H1 (cell line): ENCODE measurements around the gene KLHL40. TPM values are rescaled to one million over a fixed set of nuclear protein-coding genes. Genes with fewer than 3 reads are reported as not detected.

Experiments
- CTCF ChIA-PET: fragments of 300-600 bp; sonication (Branson Sonifier 250); formaldehyde crosslinking; loops from one replicate; lab custom pipeline; 2021; ENCODE audit not compliant: partially characterized antibody; lab: Charles Lee
- POLR2A ChIA-PET: fragments of 300-600 bp; sonication (Branson Sonifier 250); formaldehyde crosslinking; loops from one replicate; lab custom pipeline; 2021; ENCODE audit warnings: inconsistent platforms; ENCODE audit not compliant: partially characterized antibody; lab: Charles Lee
- DNase-seq, 2 experiments: peaks; one replicate each; pipeline versions ENCODE4 v3.0.0 to v3.0.0-alpha.2; 2010 to 2022; ENCODE audit warnings: low spot score in 2 of 2, low read depth in 1 of 2, mixed read lengths in 1 of 2
- FAIRE-seq: peaks from 2 replicates; lab custom pipeline; 2011; peaks lifted over from hg19 to GRCh38; lab: Jason Lieb, UNC
- H2AFZ ChIP-seq: 2 replicates; pipeline ENCODE4 v1.8.1; 2012; ENCODE audit warnings: low read length, inconsistent platforms
- H2AK5ac ChIP-seq: 2 replicates; pipeline ENCODE4 v1.6.1; 2013; ENCODE audit warnings: low read depth, low read length
- H2BK120ac ChIP-seq: replicated peaks from 2 replicates; pipeline ENCODE3; 2013; ENCODE audit warnings: low read depth, low read length, inconsistent platforms
- H2BK12ac ChIP-seq: 2 replicates; pipeline ENCODE4 v1.6.1; 2013; ENCODE audit warnings: low read depth, low read length
- H2BK15ac ChIP-seq: 2 replicates; pipeline ENCODE4 v1.6.1; 2013; ENCODE audit warnings: low read length
- H2BK20ac ChIP-seq: 2 replicates; pipeline ENCODE4 v1.6.1; 2013; ENCODE audit warnings: low read length
- H2BK5ac ChIP-seq: 2 replicates; pipeline ENCODE4 v1.6.1; 2013; ENCODE audit warnings: low read depth, low read length
- H3K14ac ChIP-seq: 2 replicates; pipeline ENCODE4 v1.6.1; 2013; ENCODE audit warnings: inconsistent platforms; ENCODE audit not compliant: insufficient read length
- H3K18ac ChIP-seq: 2 replicates; pipeline ENCODE4 v1.6.1; 2013; ENCODE audit warnings: low read length; ENCODE audit errors: extremely low read depth
- H3K23ac ChIP-seq: 2 replicates; pipeline ENCODE4 v1.6.1; 2013; ENCODE audit warnings: inconsistent platforms; ENCODE audit not compliant: insufficient read length
- H3K23me2 ChIP-seq: 2 replicates; pipeline ENCODE4 v1.6.1; 2013; ENCODE audit warnings: low read depth, low read length
- H3K27ac ChIP-seq: 2 replicates; pipeline ENCODE4 v1.6.1; 2011; ENCODE audit warnings: low read depth, low read length, inconsistent platforms
- H3K27me3 ChIP-seq, 4 experiments: replicated peaks in 1 of 4; 1 replicate in 1 of 4; 2 replicates in 3 of 4; pipeline versions ENCODE4 v1.6.1 to v1.8.1; 2011 to 2013; ENCODE audit warnings: low read length in 3 of 4, mild to moderate bottlenecking in 3 of 4, inconsistent platforms in 2 of 4, mixed read lengths in 2 of 4, moderate library complexity in 1 of 4; ENCODE audit not compliant: control insufficient read depth in 3 of 4, insufficient read depth in 3 of 4; ENCODE audit errors: extremely low read depth in 1 of 4
- H3K36me3 ChIP-seq, 4 experiments: 2 replicates each; pipeline versions ENCODE4 v1.6.1 to v1.8.1; 2011 to 2013; ENCODE audit warnings: mild to moderate bottlenecking in 4 of 4, low read length in 3 of 4, moderate library complexity in 2 of 4, control low read depth in 1 of 4, inconsistent platforms in 1 of 4; ENCODE audit not compliant: insufficient read depth in 4 of 4, control insufficient read depth in 2 of 4
- H3K4ac ChIP-seq: replicated peaks from 2 replicates; pipeline ENCODE3; 2013; ENCODE audit warnings: low read length, low read depth, mixed read lengths, inconsistent platforms; ENCODE audit not compliant: insufficient read length
- H3K4me1 ChIP-seq, 4 experiments: replicated peaks in 1 of 4; 1 replicate in 1 of 4; 2 replicates in 3 of 4; pipeline versions ENCODE4 v1.6.1 to v1.8.1; 2011 to 2013; ENCODE audit warnings: low read length in 3 of 4, inconsistent platforms in 2 of 4, mixed read lengths in 1 of 4; ENCODE audit not compliant: insufficient read depth in 4 of 4, control insufficient read depth in 3 of 4
- H3K4me2 ChIP-seq, 2 experiments: 2 replicates each; pipeline versions ENCODE4 v1.6.1 to v1.8.1; 2011 to 2013; ENCODE audit warnings: low read depth in 2 of 2, low read length in 2 of 2, control low read depth in 1 of 2, inconsistent platforms in 1 of 2, mild to moderate bottlenecking in 1 of 2; ENCODE audit not compliant: insufficient read depth in 1 of 2
- H3K4me3 ChIP-seq, 4 experiments: fragments of 200-600, 300-600 bp in 1 of 4; sonication (generic), shearing (Covaris generic), sonication (Bioruptor Twin) in 1 of 4; 2 replicates each; pipeline versions ENCODE4 v1.5.1 to v1.8.1; 2011 to 2016; ENCODE audit warnings: low read length in 4 of 4, low read depth in 3 of 4, control low read depth in 2 of 4, inconsistent platforms in 2 of 4, mild to moderate bottlenecking in 2 of 4, mixed read lengths in 1 of 4, moderate library complexity in 1 of 4; ENCODE audit not compliant: insufficient read depth in 2 of 4; ENCODE audit errors: extremely low read depth in 1 of 4
- H3K56ac ChIP-seq: replicated peaks from 2 replicates; pipeline ENCODE3; 2013; ENCODE audit warnings: low read depth, mild to moderate bottlenecking, mixed read lengths, low read length, inconsistent platforms; ENCODE audit not compliant: insufficient read length
- H3K79me1 ChIP-seq: 2 replicates; pipeline ENCODE4 v1.6.1; 2013; ENCODE audit warnings: low read depth, low read length, control low read depth
- H3K79me2 ChIP-seq, 2 experiments: 2 replicates each; pipeline versions ENCODE4 v1.6.1 to v1.8.1; 2012 to 2013; ENCODE audit warnings: low read length in 2 of 2, mild to moderate bottlenecking in 2 of 2, inconsistent platforms in 1 of 2; ENCODE audit not compliant: insufficient read depth in 2 of 2, control insufficient read depth in 1 of 2
- H3K9ac ChIP-seq, 4 experiments: replicated peaks in 1 of 4; 1 replicate in 1 of 4; 2 replicates in 3 of 4; pipeline versions ENCODE4 v1.6.1 to v1.8.1; 2011 to 2013; ENCODE audit warnings: low read depth in 3 of 4, low read length in 3 of 4, control low read depth in 2 of 4, mild to moderate bottlenecking in 2 of 4, moderate library complexity in 2 of 4, inconsistent platforms in 1 of 4; ENCODE audit errors: extremely low read depth in 1 of 4
- H3K9me3 ChIP-seq, 2 experiments: 2 replicates each; pipeline versions ENCODE4 v1.6.1 to v1.8.1; 2012 to 2013; ENCODE audit warnings: mild to moderate bottlenecking in 2 of 2, moderate library complexity in 2 of 2, control low read depth in 1 of 2, inconsistent platforms in 1 of 2, low read depth in 1 of 2, low read length in 1 of 2, mixed read lengths in 1 of 2; ENCODE audit not compliant: insufficient read depth in 2 of 2
- H4K20me1 ChIP-seq, 2 experiments: replicated peaks in 1 of 2; 2 replicates each; pipeline versions ENCODE3 to v1.8.1; 2011 to 2013; ENCODE audit warnings: inconsistent platforms in 2 of 2, low read length in 2 of 2, mild to moderate bottlenecking in 1 of 2; ENCODE audit not compliant: insufficient read depth in 2 of 2, control insufficient read depth in 1 of 2
- H4K5ac ChIP-seq: 2 replicates; pipeline ENCODE4 v1.6.1; 2013; ENCODE audit warnings: low read length, low read depth, mixed read lengths, inconsistent platforms; ENCODE audit not compliant: insufficient read length
- H4K8ac ChIP-seq: 2 replicates; pipeline ENCODE4 v1.8.0; 2013; ENCODE audit warnings: mild to moderate bottlenecking, moderate library complexity, low read length, inconsistent platforms; ENCODE audit not compliant: insufficient read depth; ENCODE audit errors: extremely low read depth
- H4K91ac ChIP-seq: replicated peaks from 2 replicates; pipeline ENCODE3; 2013; ENCODE audit warnings: low read length, mixed read lengths, inconsistent platforms; ENCODE audit not compliant: insufficient read length
- EGR1 ChIP-seq: IDR thresholded peaks from 2 replicates; pipeline ENCODE4 v1.6.1; 2011; ENCODE audit warnings: low read depth, low read length, borderline replicate concordance
- GTF2F1 ChIP-seq: IDR thresholded peaks from 2 replicates; pipeline ENCODE4 v1.6.1; 2012; ENCODE audit warnings: low read depth, low read length, improper control_type of control experiment, borderline replicate concordance
- KDM5A ChIP-seq: fragments of 200-600 bp; IDR thresholded peaks from 2 replicates; pipeline ENCODE4 v1.7.1; 2012; ENCODE audit warnings: mild to moderate bottlenecking, low read length, inconsistent platforms, mixed read lengths
- POLR2A ChIP-seq, 2 experiments: IDR thresholded peaks; 1 replicate in 1 of 2; 2 replicates in 1 of 2; pipeline ENCODE4 v1.6.1; 2011; ENCODE audit warnings: low read depth in 2 of 2, low read length in 2 of 2, mild to moderate bottlenecking in 2 of 2; ENCODE audit errors: control extremely low read depth in 1 of 2
- SP2 ChIP-seq: IDR thresholded peaks from 2 replicates; pipeline ENCODE4 v1.6.1; 2012; ENCODE audit warnings: mild to moderate bottlenecking, low read length, inconsistent platforms
- TEAD4 ChIP-seq: IDR thresholded peaks from 2 replicates; pipeline ENCODE4 v1.6.1; 2012; ENCODE audit warnings: low read depth, low read length, inconsistent platforms, mixed read lengths
- WGBS, 2 experiments: shearing (Covaris generic) in 1 of 2; methylation state at CpG; one replicate each; pipeline versions ENCODE4 v1.1.6 to v1.1.7; 2013 to 2015; ENCODE audit warnings: low lambda C conversion rate in 2 of 2, mixed read lengths in 2 of 2, inconsistent platforms in 1 of 2, low coverage in 1 of 2, missing lambda C conversion rate in 1 of 2; ENCODE audit not compliant: insufficient replicate concordance in 2 of 2, insufficient coverage in 1 of 2, insufficient read length in 1 of 2; ENCODE audit errors: extremely low coverage in 1 of 2, missing lambda C conversion rate in 1 of 2; 5-methylcytosine and 5-hydroxymethylcytosine counted together
- polyA plus RNA-seq, 7 experiments: library from polyadenylated mRNA; depleted of rRNA in 3 of 7; stranded (reverse) in 5 of 7; unstranded in 2 of 7; fragments of >200 nt in 5 of 7; fragments of 200-250 nt in 2 of 7; gene quantifications; 1 replicate in 5 of 7; 2 replicates in 1 of 7; 4 replicates in 1 of 7; pipeline versions ENCODE4 v1.2.1 to v1.2.3, GENCODE V29; 2011 to 2013; ENCODE audit warnings: missing spikeins in 2 of 7, mixed read lengths in 2 of 7
- total RNA-seq: library from RNA; stranded (reverse); fragmentation: NEBNext Ultra II Directional; extraction: Animal tissue kit (Norgen Biotek cat#: 25700); gene quantifications from 2 replicates; pipeline ENCODE4 v1.2.1, GENCODE V29; 2021
- TF ChIP-seq, protein P1 (sequence below), 3 experiments: IDR thresholded peaks; 1 replicate in 2 of 3; 2 replicates in 1 of 3; pipeline versions ENCODE4 v1.5.1 to v1.6.1; 2011; ENCODE audit warnings: low read length in 3 of 3, mild to moderate bottlenecking in 3 of 3, inconsistent platforms in 2 of 3, low read depth in 1 of 3, moderate library complexity in 1 of 3; ENCODE audit not compliant: insufficient read depth in 1 of 3; ENCODE audit errors: control extremely low read depth in 1 of 3

KLHL40 gene
- total and polyA plus RNA-seq, 2 of the 8 experiments (the other 6 are each of a cell fraction or from before 2014, with no cell fraction given) = 0.02 TPM; not detected in 1

DNA sequence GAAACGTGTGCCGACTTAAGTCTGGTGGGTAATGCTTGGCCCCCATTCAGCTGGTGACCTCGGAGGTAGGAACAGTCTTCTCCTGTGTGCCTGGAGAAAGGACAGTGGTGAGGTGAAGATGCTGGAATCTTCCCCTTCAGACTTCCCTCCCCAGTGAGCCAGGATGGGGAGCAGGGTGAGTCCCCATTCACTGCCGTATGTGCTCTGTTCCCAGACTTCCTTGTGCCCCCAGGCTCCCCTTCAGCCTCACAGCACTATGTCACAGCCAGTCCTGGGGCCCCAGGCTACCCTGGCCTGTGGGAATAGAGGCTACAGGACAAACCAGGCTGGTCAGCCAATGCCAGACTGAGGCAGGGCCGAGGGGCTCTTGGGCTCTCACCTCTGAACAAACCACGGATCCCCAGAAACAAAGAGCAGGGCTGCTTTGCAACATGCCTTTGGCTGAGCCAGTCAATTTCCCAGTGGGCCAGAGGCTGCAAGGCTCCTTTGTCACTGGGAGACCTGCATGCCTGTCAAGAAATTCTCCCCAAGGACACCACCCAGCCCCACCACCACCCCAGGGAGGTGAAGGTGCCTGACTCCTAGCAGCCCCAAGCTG is 49.0 kb downstream of the KLHL40 start:
- Histone ChIP-seq H4K91ac (peak overlapping the region; percentile 94), H2AFZ (no peak overlapping the region), H2BK120ac (peak overlapping the region; percentile 56), H3K36me3 (no peaks in the 10 kb centered on the region), H3K27me3 (0 out of 7 replicates have a peak, but pooled peaks cover 0 to 3% (median 0%) of the 10 kb centered on the region in 4 experiments), H2BK12ac (peak overlapping the region; percentile 86; the same call in 1 of the 2 replicates), H2BK5ac (peak overlapping the region; percentile 88; the same call in 1 of the 2 replicates), H3K79me1 (no peaks in the 10 kb centered on the region), H3K4me3 (no peak overlapping the region), H3K23ac (no peak overlapping the region), H3K4me1 (peaks cover 0 to 33% (median 18%) of the 10 kb centered on the region in 4 experiments; a peak in 5 of 7 replicates), H2BK20ac (peak overlapping the region; percentile 100), H3K23me2 (no peaks in the 10 kb centered on the region), H3K4ac (peak overlapping the region; percentile 33), H2AK5ac (peak overlapping the region; percentile 20; the same call in 1 of the 2 replicates), H3K9ac (no peak overlapping the region), H3K9me3 (no peaks in the 10 kb centered on the region), H3K4me2 (no peak overlapping the region; a peak in 1 of 4 replicates), H4K5ac (no peak overlapping the region), H2BK15ac (no peak overlapping the region), H3K18ac (peak overlapping the region; percentile 95), H3K14ac (no peak overlapping the region), H4K8ac (no peak overlapping the region), H4K20me1 (no peaks in the 10 kb centered on the region), H3K56ac (no peak overlapping the region), H3K27ac (no peak overlapping the region), H3K79me2 (no peaks in the 10 kb centered on the region)
- ChIA-PET POLR2A (interaction anchor here (0.8 to 1.3 kb wide), 5 partner anchors 12 to 149 kb away, joined by 3 to 6 read pairs (median 4); no protein-coding TSS in a partner anchor), CTCF (interaction anchor here (0.7 to 4.6 kb wide), 11 partner anchors 11 to 156 kb away, joined by 3 to 28 read pairs (median 3); partner anchors contain the start of gene ZBTB47)
- TF ChIP-seq, protein P1, sequence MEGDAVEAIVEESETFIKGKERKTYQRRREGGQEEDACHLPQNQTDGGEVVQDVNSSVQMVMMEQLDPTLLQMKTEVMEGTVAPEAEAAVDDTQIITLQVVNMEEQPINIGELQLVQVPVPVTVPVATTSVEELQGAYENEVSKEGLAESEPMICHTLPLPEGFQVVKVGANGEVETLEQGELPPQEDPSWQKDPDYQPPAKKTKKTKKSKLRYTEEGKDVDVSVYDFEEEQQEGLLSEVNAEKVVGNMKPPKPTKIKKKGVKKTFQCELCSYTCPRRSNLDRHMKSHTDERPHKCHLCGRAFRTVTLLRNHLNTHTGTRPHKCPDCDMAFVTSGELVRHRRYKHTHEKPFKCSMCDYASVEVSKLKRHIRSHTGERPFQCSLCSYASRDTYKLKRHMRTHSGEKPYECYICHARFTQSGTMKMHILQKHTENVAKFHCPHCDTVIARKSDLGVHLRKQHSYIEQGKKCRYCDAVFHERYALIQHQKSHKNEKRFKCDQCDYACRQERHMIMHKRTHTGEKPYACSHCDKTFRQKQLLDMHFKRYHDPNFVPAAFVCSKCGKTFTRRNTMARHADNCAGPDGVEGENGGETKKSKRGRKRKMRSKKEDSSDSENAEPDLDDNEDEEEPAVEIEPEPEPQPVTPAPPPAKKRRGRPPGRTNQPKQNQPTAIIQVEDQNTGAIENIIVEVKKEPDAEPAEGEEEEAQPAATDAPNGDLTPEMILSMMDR (IDR thresholded peaks at IDR 0.05; ENCODE audit: control extremely low read depth in 1 of 3, insufficient read depth in 1 of 3, low read depth in 1 of 3, low read length in 3 of 3) = no peak
- TF ChIP-seq EGR1 (no peak), POLR2A (IDR thresholded peaks at IDR 0.05; ENCODE audit: control extremely low read depth in 1 of 2, low read depth in 2 of 2, low read length in 2 of 2) (no peak), SP2 (no peak), TEAD4 (no peak), KDM5A (no peak), GTF2F1 (no peak)
- FAIRE-seq (no peak), DNase-seq (peak in 1 of 2 experiments; percentile 43)
- WGBS, 2 experiments = 86% methylated on average over 6 of the region's 6 CpGs; no CpG with 5 or more reads in 1 of the 2 experiments
